Panc1 (cell line): ENCODE results near the gene OSGIN1.

Source experiments
- POLR2AphosphoS5 ChIP-seq: IDR thresholded peaks from 2 replicates; pipeline ENCODE4 v1.6.1; 2012; ENCODE audit warnings: mild to moderate bottlenecking, low read depth, low read length, moderate library complexity
- SIN3A ChIP-seq: IDR thresholded peaks from 2 replicates; pipeline ENCODE4 v1.6.1; 2012; ENCODE audit warnings: low read depth, mild to moderate bottlenecking, low read length, moderate library complexity, borderline replicate concordance; ENCODE audit not compliant: insufficient read depth
- TCF7L2 ChIP-seq: IDR thresholded peaks from 2 replicates; pipeline ENCODE4 v1.6.1; 2011; ENCODE audit warnings: mild to moderate bottlenecking, low read depth, low read length, inconsistent platforms
- TF ChIP-seq, protein P1 (sequence below), 2 experiments: IDR thresholded peaks; 2 replicates each; pipeline ENCODE4 v1.6.1; 2011 to 2012; ENCODE audit warnings: low read depth in 2 of 2, control low read depth in 1 of 2, low read length in 1 of 2, mild to moderate bottlenecking in 1 of 2, moderate library complexity in 1 of 2; ENCODE audit not compliant: insufficient read depth in 1 of 2
- TF ChIP-seq, protein P2 (sequence below): fragments of 450-650 bp; IDR thresholded peaks from 2 replicates; pipeline ENCODE4 v1.5.1; 2017; ENCODE audit warnings: mild to moderate bottlenecking

DNA sequence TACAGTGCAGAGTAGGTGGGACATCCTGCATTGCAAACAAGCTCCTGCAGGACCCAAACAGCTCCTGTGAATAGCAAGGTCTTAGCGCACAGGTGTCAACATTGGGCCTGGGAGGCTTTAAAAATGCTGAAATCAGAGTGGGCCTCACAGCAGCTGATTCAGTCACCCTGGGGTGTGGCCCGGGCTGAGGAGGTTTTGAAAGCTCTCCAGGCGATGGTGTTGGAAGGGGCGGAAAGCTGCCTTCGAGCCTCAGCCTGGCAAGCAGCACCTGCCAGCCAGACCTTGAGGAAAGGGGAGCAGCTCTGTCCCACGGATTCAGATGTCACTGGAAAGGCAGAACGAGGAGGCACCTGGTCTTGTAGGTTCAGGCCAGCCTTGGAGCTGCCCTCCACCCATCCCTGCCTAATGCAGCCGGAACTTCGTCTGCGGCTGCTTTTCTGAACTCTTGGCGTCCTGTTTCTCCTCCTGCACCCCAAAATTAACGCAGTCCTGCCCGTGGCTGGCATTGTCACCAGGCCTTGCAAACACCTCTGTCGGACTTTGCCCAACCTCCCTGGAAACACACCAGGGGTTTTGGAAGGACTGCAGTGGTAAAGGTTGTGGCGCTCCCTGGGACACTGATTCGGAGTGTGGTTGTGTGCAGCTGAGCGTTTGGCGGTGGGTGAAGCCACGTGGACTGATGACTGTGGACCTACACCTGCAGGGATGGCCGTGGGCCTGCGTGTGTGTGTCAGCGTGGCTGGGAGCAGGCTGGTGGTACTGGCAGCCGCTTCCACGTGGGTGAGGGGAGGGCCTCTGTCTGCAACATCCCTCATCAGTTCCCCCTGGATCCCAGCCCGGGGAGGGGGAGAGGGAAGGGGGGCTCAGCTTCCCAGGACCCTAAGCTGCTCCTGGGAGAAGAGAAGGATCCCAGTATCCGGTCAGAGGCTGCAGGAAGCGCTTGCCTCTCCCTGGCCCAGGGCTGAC, 18.4 kb downstream of the OSGIN1 start:
- TF ChIP-seq SIN3A (no peak), TCF7L2 (no peak), POLR2AphosphoS5 (no peak)
- TF ChIP-seq, protein P1, sequence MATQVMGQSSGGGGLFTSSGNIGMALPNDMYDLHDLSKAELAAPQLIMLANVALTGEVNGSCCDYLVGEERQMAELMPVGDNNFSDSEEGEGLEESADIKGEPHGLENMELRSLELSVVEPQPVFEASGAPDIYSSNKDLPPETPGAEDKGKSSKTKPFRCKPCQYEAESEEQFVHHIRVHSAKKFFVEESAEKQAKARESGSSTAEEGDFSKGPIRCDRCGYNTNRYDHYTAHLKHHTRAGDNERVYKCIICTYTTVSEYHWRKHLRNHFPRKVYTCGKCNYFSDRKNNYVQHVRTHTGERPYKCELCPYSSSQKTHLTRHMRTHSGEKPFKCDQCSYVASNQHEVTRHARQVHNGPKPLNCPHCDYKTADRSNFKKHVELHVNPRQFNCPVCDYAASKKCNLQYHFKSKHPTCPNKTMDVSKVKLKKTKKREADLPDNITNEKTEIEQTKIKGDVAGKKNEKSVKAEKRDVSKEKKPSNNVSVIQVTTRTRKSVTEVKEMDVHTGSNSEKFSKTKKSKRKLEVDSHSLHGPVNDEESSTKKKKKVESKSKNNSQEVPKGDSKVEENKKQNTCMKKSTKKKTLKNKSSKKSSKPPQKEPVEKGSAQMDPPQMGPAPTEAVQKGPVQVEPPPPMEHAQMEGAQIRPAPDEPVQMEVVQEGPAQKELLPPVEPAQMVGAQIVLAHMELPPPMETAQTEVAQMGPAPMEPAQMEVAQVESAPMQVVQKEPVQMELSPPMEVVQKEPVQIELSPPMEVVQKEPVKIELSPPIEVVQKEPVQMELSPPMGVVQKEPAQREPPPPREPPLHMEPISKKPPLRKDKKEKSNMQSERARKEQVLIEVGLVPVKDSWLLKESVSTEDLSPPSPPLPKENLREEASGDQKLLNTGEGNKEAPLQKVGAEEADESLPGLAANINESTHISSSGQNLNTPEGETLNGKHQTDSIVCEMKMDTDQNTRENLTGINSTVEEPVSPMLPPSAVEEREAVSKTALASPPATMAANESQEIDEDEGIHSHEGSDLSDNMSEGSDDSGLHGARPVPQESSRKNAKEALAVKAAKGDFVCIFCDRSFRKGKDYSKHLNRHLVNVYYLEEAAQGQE (IDR thresholded peaks at IDR 0.05; ENCODE audit: insufficient read depth in 1 of 2, low read depth in 2 of 2, low read length in 1 of 2) = no peak
- TF ChIP-seq, protein P2, sequence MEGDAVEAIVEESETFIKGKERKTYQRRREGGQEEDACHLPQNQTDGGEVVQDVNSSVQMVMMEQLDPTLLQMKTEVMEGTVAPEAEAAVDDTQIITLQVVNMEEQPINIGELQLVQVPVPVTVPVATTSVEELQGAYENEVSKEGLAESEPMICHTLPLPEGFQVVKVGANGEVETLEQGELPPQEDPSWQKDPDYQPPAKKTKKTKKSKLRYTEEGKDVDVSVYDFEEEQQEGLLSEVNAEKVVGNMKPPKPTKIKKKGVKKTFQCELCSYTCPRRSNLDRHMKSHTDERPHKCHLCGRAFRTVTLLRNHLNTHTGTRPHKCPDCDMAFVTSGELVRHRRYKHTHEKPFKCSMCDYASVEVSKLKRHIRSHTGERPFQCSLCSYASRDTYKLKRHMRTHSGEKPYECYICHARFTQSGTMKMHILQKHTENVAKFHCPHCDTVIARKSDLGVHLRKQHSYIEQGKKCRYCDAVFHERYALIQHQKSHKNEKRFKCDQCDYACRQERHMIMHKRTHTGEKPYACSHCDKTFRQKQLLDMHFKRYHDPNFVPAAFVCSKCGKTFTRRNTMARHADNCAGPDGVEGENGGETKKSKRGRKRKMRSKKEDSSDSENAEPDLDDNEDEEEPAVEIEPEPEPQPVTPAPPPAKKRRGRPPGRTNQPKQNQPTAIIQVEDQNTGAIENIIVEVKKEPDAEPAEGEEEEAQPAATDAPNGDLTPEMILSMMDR = no peak
